GM18868 (cell line): ENCODE results near the gene HPSE.
A peak's percentile ranks its signal among the peaks of the same experiment; 100 is the strongest.
"Not testable (repeated sequence)": the region's sequence is repeated elsewhere in the genome, so short reads cannot be mapped to it uniquely, and the experiment has no call there.

ENCODE experiments used
- ATAC-seq: cut with Tn5 transposase; IDR thresholded peaks from one replicate; pipeline ENCODE4 v1.9.1; 2021; ENCODE audit warnings: mild to moderate bottlenecking, moderate library complexity; ENCODE audit not compliant: unreplicated experiment

Gene HPSE

GRCh38 chr4:83284193-83285054, 50.2 kb downstream of the HPSE start, which contains the start of gene COQ2:
TSS of gene COQ2 (minus strand) at chr4:83284798. CDS start at chr4:83284764, 34 bp downstream.
- ATAC-seq = peak; percentile 83

- ATAC-seq = no peak
Observed at GRCh38 chr4:83283181-83283580, 51.5 kb downstream of the HPSE start.

GRCh38 chr4:83282049-83282535, 52.6 kb downstream of the HPSE start:
- no peak for ATAC-seq

GRCh38 chr4:83281307-83281706, 53.3 kb downstream of the HPSE start:
- peak; percentile 28 for ATAC-seq

- ATAC-seq = peak; percentile 64
Observed at GRCh38 chr4:83276299-83277040, 58.2 kb downstream of the HPSE start.

GRCh38 chr4:83273926-83274325, 60.7 kb downstream of the HPSE start:
- ATAC-seq = not testable (repeated sequence)

GRCh38 chr4:83272900-83273299, 61.7 kb downstream of the HPSE start:
- peak; percentile 84 for ATAC-seq

- ATAC-seq = no peak
Observed at GRCh38 chr4:83269256-83269655, 65.4 kb downstream of the HPSE start.

GRCh38 chr4:83268491-83268890, 66.2 kb downstream of the HPSE start:
- no peak for ATAC-seq

- no peak for ATAC-seq
Observed at GRCh38 chr4:83267830-83268475, 66.7 kb downstream of the HPSE start.

- no peak for ATAC-seq
Observed at GRCh38 chr4:83267121-83267829, 67.4 kb downstream of the HPSE start.

GRCh38 chr4:83266689-83267088, 68.0 kb downstream of the HPSE start:
- peak; percentile 76 for ATAC-seq

- no peak for ATAC-seq
Observed at GRCh38 chr4:83263106-83263505, 71.5 kb downstream of the HPSE start.

- no peak for ATAC-seq
Observed at GRCh38 chr4:83262682-83263081, 72.0 kb downstream of the HPSE start.

- ATAC-seq = no peak
Observed at GRCh38 chr4:83261307-83261706, 73.3 kb downstream of the HPSE start.

- peak; percentile 59 for ATAC-seq
Observed at GRCh38 chr4:83259586-83259985, 75.1 kb downstream of the HPSE start.

GRCh38 chr4:83258461-83258860, 76.2 kb downstream of the HPSE start:
- ATAC-seq = no peak

- no peak for ATAC-seq
Observed at GRCh38 chr4:83257811-83258210, 76.8 kb downstream of the HPSE start.

- ATAC-seq = no peak
Observed at GRCh38 chr4:83255584-83255983, 79.1 kb downstream of the HPSE start.

- peak; percentile 75 for ATAC-seq
Observed at GRCh38 chr4:83252782-83253405, 81.8 kb downstream of the HPSE start.
